ENCODE measurements around the gene ST14.
"Not testable (repeated sequence)": the region's sequence is repeated elsewhere in the genome, so short reads cannot be mapped to it uniquely, and the experiment has no call there.

Gene ST14

DNA sequence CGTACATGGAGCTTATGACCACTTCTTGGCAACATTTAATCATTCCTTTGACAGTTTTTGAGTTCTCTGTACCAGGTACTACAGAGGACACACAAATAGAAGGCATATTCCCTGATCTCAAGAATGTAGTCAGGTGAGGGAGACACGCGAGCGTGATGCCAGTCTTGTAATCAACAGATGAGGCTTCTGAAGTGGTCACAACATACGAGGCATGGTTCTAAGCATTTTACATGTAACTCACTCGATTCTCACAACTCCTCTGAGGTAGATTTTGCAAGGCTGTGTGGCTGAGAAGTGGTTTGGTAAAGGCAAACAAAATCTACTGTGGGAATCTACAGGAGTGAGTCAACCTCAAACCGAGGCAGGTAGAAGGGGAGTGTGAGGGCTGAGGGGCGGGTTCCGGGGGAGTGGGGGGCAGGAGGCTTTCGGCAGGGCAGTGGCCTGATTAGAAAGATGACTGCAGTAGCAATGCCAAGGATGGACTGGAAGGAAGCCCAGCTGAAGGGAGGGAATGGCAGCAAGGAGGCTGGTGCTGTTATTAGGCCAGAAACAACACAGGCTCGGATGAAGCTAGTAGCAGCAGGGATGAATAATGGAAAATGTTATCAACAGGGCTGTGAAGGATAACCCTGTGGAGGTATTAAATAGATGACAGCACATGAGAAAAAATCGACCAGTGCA, 63.8 kb downstream of the ST14 start:
- DNase-seq (ENCODE audit: low spot score) (no peak), FAIRE-seq (no peak)

DNA sequence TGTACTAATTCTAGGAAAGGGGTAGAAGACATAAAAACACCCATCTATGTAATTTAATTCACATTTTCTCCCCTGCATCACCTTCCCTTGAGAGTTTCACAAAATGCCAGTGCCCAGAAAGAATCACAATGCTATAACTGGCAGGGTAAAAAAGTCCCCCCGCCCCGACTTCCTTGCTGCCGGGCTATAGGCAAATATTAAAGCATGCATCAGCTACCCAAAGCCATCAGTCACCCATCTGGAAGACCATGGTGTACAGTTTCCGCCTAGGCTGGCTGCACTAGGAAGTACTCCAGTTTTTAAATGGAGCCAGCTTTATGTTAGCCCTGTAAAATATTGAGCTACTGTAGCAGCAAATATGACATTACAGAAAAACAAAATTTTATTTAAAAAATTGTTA, 67.8 kb downstream of the ST14 start:
- FAIRE-seq (no peak), DNase-seq (ENCODE audit: low spot score) (no peak)

DNA sequence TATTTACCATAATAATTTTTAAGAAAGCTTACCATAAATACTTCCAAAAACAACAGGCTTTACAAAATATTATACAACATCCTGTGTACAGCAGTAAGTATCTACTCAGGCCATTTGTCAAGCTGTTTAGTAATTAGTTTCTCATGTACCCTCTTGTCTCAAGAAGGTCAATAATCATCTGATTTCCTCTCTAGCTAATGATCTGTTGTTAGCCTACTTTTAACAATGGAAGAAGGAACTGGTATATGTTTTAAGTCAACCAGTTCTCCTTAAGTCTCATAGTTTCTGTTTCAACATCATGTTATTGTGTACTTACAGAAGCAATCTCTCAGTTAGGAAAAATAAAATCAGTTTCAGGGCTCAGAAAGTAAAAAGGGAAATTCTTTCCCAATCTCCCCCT, 73.9 kb downstream of the ST14 start:
- FAIRE-seq; DNase-seq (ENCODE audit: low spot score): not testable (repeated sequence)

DNA sequence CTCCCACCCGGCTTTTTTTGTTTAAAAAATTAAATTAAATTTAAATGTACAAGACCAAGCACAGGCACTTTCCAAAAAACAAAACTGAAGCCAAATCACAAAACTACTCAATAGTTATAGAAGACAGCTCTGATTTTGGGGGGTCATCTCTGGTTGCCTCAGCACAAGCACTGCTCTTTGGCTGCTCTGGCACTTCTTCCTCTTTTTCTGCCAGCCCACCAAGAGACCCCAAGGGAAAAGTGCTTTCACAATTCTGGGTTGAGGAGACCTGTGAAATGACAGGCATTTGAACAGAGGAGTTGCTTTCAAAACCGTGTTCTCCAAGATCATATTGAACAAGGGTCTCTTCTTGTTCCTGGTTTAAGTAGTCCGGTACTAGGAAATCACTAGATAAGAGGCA, 74.3 kb downstream of the ST14 start:
- not testable (repeated sequence) for FAIRE-seq

DNA sequence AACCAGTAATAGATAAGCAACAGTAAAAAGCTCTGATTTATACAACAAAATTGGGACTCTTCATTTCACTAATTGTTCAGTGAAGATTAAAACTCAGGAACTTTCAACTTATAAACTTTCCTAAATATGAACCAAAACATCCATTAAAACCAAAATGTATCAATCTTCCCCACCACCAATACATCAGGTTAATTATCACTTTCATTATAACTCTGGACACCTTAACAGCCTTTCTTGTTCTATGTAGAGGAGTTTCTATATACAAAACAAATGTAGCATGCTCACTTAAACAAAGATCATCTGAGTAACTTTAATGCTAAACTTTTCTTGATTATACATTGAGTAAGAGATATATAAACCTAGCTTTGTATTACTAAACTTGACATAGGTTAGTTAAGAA, 74.7 kb downstream of the ST14 start:
- FAIRE-seq = no peak
- no peak for DNase-seq (ENCODE audit: low spot score)

More for the DNA sequence above, 74.3 kb downstream of the ST14 start:
- DNase-seq (ENCODE audit: low spot score) = not testable (repeated sequence)

DNA sequence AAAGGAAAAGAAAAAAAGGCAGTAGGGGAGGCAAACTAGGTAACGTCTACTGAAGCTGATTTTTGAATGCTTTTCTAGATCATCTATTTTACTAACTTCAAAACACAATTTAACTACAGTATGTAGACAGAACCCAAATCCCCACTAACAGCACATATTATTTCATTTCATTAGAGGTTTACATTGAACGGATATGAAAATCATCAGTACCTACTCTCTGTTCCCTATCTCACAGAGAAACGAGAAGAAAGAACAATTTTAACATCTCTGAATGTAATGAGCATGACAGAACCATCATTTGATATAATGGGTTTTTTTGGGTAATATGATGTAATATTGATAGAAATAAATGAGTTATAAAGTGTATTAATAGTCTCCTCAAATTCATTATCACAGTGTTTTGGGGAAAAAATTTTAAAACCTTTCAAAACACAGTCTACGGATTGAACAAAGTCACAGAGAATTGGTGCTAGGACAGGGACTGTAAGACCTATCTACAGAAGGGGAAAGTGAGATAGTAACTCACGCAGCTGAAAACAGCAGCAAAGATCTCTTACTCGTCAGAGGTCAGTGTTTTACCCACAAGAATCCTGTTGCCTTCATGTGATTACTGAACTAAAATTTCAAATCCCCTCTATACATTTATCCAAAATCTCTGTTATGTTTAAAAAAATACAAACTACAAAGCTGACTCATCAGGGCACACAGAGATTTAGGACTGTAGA, 77.9 kb downstream of the ST14 start:
- FAIRE-seq = no peak
- DNase-seq (ENCODE audit: low spot score) = no peak

DNA sequence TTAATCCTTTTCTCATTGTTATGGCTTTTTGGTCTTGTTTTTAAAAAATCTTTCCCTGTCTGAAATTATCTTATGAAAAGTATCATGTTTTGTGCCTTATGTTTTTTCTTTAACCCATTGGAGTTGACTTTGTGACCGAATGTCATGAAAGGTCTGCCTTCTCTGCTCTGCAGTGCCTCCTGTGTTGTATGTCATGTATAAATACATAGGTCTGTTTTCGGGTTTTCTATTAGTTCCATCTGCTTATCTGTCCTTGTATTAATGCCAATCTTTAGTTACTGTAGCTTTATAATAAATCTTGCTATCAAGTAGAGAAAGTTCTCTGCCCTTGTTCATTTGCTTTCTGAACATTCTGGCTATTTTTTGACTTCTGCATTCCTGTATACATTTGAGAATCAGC, 82.1 kb downstream of the ST14 start:
- no peak for DNase-seq (ENCODE audit: low spot score)
- FAIRE-seq = no peak

DNA sequence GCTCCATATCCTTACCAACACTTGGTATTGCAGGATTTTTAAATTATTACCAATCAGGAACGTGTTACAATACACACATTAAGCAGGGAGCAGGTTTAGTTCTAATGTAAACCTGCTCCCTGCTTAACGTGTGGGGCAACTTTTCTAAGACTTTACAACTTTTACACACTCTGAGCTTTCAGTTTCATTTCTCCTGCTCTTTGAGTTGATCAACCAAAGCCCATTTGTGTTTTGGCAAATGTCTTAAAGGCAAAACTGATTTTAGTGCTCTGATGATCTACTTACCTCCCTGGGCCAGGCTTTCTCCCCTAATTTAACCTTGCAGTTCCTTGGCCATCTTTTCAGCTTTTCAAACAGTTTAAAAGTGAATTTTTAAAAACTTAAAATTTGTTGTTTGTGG, 84.2 kb downstream of the ST14 start:
- no peak for FAIRE-seq
- DNase-seq (ENCODE audit: low spot score) = no peak

DNA sequence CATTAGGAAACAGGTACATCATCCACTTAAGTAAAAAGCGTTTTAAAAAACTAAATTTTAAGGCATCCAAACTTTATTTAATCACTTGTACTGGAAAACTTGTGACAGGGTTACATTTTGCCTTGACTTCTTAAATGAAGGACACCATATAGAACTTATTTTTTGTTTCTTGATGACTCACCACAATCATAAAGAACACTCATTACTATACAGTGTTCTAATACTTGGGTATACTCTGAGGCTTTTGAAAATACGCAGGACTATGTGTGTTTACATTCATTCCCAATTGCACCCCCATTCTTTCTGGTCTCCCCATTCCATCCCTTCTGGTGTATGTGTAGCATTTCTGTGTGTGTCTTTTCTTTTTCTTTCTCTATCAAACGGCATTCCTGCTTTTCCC, 85.3 kb downstream of the ST14 start:
- FAIRE-seq = no peak
- no peak for DNase-seq (ENCODE audit: low spot score)

DNA sequence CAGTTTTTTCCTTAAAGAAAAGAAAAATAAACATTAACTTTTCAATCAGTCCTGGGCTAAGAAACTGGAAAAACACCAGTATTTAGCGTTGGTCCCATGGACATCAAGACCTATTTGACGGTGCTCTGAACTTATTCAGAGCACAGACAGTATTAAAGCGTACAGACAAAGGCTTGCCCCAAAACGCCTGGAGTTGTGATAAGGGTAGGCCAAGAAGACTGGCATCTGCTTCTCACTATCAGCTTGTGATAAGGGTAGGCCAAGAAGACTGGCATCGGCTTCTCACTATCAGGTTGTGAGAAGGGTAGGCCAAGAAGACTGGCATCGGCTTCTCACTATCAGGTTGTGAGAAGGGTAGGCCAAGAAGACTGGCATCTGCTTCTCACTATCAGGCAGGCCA, 85.8 kb downstream of the ST14 start:
- not testable (repeated sequence) for DNase-seq (ENCODE audit: low spot score); FAIRE-seq

DNA sequence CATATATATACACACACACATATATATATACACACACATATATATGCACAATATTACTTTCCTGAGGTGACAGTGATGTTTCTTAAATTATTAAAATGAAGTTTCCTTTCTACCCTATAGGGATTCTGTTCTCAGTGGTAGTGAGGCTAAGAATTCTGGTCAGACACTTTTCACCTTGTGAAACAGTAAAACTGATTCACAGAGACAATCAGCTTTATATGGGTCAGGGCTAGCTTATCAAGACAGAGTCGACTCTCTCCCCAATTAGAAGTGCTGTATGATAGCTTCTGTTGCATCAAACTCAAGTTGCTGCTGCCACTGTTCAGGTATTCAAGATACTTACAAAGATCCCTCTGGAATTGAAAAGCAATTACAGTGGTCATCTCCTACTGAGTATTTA, 86.7 kb downstream of the ST14 start:
- no peak for DNase-seq (ENCODE audit: low spot score)
- no peak for FAIRE-seq

DNA sequence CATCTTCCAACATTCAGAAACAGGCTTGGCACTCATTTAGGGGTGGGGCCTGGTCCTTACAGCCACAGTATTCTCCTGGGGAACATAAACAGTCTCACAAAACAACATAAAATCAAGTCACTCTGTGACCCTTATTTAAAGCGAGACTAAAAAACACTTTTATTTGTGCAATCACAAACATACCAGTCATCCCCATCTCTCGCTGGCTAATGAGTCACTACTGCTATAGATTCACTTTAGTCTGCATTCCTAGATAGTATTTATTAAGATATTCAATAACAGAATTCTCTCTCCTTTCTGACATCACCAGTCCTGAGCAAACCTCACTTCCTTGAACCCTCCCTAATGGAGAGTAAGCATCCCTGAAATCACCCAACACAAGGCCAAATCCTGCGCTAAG, 87.2 kb downstream of the ST14 start:
- FAIRE-seq (no peak), DNase-seq (ENCODE audit: low spot score) (no peak)

DNA sequence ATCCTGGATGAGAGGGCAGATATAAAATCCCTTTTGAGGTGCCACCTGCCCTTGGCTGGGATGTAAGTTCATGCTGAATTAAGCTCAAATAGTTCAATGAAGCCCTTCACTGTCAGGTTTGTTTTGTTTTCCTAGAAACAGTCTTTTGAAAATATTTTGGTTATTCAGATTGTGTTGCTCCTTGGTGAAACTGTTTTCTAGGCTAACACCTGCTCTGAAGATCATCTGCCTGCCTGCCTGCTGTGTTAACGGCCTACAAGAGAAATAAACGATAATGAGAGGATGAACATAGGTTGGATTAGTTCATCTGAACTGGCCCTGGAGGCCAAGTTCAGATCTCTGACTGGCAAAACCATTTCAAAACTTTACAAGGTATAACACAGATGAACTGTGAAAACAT, 87.7 kb downstream of the ST14 start:
- no peak for FAIRE-seq
- no peak for DNase-seq (ENCODE audit: low spot score)

DNA sequence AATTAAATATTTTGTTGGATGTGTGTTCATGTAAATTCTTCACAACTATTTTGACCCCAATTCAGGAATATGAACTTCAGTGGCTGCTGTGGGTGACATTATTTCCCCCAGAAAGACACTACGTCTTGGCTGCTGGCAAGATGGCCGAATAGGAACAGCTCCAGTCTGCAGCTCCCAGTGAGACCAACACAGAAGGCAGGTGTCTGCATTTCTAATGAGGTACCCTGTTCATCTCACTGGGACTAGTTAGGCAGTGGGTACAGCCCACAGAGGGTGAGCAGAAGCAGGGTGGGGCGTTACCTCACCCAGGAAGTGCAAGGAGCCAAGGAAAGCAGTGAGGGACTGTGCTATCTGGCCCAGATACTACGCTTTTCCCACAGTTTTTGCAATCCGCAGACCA, 89.8 kb downstream of the ST14 start:
- FAIRE-seq (no peak), DNase-seq (ENCODE audit: low spot score) (no peak)

DNA sequence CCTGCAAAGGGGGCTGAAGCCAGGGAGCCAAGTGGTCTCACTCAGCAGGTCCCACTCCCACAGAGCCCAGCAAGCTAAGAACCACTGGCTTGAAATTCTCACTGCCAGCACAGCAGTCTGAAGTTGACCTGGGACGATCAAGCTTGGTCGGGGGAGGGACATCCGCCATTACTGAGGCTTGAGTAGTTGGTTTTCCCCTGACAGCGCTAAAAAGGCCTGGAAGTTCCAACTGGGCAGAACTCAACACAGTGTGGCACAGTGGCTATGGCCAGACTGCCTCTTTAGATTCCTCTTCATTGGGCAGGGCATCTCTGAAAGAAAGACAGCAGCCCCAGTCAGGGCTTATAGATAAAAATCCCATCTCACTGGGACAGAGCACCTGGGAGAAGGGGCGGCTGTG, 90.3 kb downstream of the ST14 start:
- not testable (repeated sequence) for FAIRE-seq; DNase-seq (ENCODE audit: low spot score)

DNA sequence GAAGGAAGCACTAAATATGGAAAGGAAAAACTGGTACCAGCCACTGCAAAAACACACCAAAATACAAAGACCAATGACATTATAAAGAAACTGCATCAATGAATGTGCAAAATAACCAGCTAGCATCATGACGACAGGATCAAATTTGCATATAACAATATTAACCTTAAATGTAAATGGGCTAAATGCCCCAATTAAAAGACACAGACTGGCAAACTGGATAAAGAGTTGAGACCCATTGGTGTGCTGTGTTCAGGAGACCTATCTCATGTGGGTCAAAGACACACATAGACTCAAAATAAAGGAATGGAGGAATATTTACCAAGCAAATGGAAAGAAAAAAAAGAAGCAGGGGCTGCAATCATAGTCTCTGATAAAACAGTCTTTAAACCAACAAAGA, 92.2 kb downstream of the ST14 start:
- DNase-seq (ENCODE audit: low spot score); FAIRE-seq: not testable (repeated sequence)

All from RCC 7860 (cell line).